CD4-positive, alpha-beta T cell treated with Interleukin-15 for 1 hour (primary cell): ENCODE results near the gene CENPO.
A peak's percentile ranks its signal among the peaks of the same experiment; 100 is the strongest.

ENCODE experiments used
- DNase-seq: peaks from one replicate; pipeline ENCODE4 v3.0.0-alpha.2; 2020

CENPO gene, protein sequence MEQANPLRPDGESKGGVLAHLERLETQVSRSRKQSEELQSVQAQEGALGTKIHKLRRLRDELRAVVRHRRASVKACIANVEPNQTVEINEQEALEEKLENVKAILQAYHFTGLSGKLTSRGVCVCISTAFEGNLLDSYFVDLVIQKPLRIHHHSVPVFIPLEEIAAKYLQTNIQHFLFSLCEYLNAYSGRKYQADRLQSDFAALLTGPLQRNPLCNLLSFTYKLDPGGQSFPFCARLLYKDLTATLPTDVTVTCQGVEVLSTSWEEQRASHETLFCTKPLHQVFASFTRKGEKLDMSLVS

DNA sequence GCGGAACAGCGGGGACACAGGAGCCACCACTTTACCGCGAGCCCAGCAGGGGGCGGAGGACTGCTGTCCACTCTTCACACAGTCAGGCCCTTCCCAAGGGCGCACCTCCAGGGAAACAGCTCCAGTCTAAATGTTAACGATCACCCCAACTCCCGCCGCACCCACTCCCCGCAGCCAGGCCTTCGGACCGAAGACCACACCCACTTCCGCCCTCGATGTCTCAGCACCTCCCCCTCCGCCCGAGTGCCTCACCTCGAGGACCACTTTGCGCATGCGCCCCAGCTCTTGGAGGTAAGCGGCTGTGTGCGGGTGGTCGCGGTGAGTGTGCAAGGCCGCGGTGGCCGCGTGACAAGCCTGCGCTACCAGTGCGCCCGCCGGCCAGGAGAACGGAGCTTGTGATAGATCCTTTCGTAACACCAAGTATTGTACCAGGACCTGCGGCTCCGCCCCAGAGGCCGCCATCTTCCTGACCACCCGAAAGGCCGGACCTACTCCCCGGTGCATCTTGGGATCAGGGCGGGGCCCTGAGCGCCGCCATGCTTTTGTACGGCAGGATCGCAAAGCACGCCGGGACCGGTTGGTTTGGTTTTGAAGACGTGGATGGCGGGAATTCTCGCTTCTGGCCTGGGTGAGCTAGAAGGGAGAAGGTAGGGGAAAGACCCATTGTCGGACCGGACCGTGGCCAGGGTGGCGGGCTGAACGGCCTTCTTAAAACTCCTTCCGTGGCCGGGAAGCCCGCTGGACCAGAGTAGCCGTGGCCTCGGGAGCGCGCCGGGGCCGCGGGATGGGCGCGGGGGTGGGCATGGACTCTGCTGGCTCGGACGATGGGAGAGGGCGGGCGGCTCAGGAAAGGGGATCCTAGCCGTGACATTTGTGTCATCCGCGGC lies at the start of gene CENPO, which contains the start of gene PTRHD1:
TSS of gene CENPO (plus strand) at position 552 of the 887 bp plus-strand sequence. CDS start 495 bp downstream, outside the sequence.
TSS of gene PTRHD1 (minus strand) at position 518 of the 887 bp plus-strand sequence. CDS start at position 504, 14 bp downstream.
- peak; percentile 95 for DNase-seq

- DNase-seq: no peak
Observed at GRCh38 chr2:24743924-24744323, 49.3 kb upstream of the CENPO start.

- DNase-seq: no peak
Observed at GRCh38 chr2:24744356-24744755, 48.9 kb upstream of the CENPO start.

- DNase-seq: no peak
Observed at GRCh38 chr2:24745825-24746224, 47.4 kb upstream of the CENPO start.

DNA sequence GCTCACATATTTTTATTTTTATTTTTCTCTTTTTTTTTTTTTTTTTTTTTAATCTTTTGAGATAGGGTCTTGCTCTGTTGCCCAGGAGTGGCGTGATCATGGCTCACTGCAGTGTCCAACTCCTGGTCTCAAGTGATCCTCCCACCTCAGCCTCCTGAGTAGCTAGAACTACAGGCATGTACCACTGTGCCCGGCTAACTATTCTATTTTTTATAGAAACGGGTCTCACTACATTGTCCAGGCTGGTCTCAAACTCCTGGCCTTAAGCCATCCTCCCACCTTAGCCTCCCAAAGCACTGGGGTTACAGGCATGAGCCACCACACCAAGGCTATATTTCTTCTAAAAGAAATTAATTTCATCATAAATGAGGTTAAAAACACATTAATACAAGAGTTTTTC lies 45.9 kb upstream of the CENPO start:
- DNase-seq: no peak

GRCh38 chr2:24749069-24749691 lies 44.0 kb upstream of the CENPO start:
- DNase-seq: no peak

- no peak for DNase-seq
Observed at GRCh38 chr2:24754985-24755705, 38.1 kb upstream of the CENPO start.

GRCh38 chr2:24756789-24757188 lies 36.4 kb upstream of the CENPO start:
- DNase-seq: no peak

DNA sequence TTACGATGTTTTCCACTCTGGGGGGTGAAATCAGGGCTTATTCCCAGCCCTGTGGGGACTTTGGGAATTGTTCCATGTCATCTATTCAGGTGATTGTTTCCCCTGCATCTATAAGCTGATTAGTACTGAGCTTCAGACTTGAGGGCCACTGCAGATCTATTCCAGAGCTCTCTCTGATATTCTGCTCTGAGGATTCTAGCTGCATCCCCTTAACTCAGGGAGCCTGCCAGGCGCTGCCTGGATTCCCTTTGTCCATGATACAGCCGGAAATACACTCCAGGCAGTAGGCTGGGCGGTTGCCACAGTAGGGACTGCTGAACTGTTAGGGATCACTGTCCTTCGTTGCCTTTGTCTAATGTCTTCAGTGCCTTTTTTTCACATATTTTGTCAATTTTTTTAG lies 31.4 kb upstream of the CENPO start:
- no peak for DNase-seq

- DNase-seq: no peak
Observed at GRCh38 chr2:24762518-24762917, 30.7 kb upstream of the CENPO start.

GRCh38 chr2:24763843-24764242 lies 29.4 kb upstream of the CENPO start:
- DNase-seq: no peak

DNA sequence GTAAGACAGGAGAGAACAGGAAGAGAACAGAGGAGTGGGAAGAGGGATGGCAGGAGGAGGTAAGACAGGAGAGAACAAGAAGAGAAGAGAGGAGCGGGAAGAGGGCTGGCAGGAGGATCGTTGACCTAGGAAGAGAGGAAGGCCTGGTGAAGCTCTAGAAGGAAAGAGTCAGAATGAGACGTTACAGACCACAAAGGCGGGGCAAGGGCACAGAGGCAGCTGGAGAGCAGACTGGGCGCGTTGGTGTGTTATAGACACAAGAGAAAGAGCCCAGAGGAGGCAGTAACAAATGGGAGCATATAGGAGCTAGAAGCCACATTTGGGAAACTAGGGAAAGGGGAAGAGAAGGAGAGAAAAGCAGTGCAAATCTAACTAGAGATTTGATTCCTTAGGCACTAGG lies 26.6 kb upstream of the CENPO start:
- no peak for DNase-seq

- no peak for DNase-seq
Observed at GRCh38 chr2:24768013-24768412, 25.2 kb upstream of the CENPO start.

DNA sequence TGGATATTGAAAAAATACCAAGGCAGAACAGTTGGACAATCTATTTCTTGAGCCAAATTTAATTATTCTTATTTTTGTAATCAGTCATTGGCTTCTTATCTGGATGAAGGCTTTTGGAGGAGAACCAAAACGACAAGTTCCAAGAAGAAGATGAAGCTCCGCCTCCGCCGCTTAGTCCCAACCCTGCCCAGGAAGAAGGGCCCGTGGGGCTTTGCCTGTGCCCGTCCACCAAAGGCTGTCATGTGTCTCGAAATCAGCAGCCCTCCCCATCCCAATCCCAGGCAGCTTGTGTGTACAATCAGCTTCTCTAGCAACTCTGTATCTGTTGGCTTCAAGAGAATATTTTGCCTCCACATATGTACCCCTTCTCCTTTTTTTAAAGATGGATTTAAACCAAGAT lies 24.6 kb upstream of the CENPO start:
- no peak for DNase-seq

- DNase-seq: no peak
Observed at GRCh38 chr2:24771061-24771460, 22.2 kb upstream of the CENPO start.

DNA sequence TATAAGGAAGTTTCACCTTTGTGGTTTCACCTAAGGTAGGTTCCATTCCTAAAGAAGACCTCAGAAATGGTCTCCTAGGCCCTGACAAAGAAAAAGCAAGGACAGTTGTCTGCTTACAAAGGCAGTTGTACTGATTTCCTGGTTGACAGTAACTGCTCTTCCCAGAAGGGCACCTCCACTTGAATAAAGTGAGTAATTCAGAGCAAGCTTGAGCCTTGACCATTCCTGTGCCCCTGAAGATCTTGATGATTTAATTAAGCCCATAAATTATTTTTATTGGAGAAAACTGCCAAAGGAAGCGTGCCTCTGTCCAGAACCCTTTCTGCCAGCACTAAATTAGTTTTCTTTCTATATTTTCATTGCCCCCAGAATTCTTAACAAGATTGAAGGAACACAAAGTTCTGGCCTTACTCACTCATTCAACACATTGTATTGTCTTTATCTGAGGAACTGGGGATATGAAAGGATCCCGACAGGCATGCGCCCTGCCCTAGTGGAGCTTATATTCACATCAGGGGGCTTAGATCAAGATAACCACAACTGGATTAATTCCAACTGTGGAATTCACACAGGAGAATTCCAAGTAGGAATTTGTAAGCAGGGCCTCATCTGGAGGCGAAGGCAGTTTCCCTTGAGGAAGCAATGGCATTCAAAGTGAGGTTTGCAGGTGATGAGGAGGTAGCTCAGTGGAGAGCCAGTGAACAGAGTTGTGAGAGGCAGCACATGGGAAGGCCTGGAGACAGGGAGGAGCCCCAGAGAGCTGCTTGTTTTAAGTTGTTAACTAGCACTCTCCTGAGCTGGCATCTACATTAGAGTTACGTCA lies 21.2 kb upstream of the CENPO start:
- no peak for DNase-seq

DNA sequence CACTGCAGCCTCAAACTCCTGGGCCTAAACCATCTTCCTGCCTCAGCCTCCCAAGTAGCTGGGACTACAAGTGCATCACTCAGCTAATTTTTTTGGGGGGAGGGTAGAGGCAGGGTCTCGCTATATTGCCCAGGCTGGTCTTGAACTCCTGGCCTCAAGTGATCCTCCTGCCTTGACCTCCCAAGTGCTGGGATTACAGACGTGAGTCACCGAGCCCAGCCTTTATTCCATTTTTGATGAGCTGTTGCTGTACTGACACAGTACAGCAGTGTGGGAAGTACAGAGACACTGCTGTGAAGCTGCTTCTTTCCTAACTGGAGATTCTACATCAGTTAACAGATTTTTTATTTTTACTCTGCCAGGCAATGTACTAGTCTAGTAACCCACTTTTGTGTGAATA lies 18.9 kb upstream of the CENPO start:
- DNase-seq: no peak

GRCh38 chr2:24779116-24779515 lies 14.1 kb upstream of the CENPO start:
- DNase-seq: no peak

DNA sequence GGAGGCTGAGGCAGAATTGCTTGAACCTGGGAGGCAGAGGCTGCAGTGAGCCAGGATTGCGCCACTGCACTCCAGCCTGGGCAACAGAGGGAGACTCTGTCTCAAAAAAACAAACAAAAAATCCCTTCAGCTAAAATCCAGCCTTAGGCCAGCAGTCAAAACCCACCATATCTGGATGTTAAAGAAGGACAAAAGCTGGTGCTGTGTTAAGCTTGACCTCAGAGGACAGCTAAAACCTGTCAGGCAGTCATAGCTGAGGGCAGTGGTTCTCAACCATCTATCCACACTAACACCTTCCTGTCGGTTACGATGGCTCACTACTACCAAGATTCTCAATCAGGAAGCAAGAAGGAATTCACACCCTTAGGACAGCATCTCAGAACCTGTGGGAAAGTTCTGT lies 9.6 kb upstream of the CENPO start:
- no peak for DNase-seq

DNA sequence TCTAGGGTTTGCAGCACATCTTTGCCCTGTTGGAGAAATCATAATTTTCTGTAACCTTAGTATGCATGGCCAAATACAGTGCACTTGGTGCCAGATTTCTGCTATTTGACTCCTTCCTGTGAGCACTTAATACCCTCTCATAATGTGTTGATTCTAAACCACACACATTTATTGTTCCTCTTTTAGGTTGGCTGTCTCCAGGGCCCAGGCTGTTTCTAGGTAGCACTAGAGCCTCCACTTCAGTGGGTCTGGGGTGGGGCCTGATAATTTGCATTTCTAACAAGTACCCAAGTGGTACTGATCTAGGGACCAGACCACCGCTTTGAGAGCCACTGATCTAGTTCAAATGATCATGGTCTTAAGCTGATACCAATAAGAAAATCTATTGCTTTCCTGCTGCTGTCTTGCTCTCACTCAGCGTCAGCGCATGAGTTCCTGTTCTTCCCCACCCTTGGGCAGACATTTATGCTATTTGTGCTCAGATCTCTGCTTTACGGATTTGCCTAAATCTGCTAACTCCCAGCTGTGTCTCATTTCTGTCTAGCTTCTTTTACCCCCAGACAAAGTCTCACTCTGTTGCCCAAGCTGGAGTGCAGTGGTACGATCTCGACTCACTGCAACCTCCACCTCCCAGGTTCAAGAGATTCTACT lies 7.4 kb upstream of the CENPO start:
- DNase-seq: peak; percentile 48

DNA sequence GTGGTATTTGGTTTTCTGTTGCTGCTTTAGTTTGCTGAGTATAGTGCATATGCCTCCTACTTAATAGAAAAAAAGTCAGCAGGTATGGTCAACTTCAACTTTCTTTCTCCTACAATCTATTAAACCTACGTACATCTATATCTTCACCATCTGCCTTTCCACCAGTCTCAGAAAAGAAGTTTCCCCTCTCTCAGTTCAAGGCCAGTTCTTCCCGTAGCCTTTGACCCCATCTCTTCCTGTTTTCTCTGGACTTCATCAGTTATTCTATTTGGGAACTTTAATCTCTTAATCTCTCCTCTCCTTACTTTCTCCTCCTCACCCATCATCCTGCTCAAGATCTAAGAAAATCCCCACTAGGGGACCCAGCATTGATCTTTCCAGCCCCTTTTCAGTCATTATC lies 5.7 kb upstream of the CENPO start:
- no peak for DNase-seq

GRCh38 chr2:24788816-24789215 lies 4.4 kb upstream of the CENPO start:
- DNase-seq: no peak
